ENCODE data around the gene KIAA0513.

The KIAA0513 gene

DNA sequence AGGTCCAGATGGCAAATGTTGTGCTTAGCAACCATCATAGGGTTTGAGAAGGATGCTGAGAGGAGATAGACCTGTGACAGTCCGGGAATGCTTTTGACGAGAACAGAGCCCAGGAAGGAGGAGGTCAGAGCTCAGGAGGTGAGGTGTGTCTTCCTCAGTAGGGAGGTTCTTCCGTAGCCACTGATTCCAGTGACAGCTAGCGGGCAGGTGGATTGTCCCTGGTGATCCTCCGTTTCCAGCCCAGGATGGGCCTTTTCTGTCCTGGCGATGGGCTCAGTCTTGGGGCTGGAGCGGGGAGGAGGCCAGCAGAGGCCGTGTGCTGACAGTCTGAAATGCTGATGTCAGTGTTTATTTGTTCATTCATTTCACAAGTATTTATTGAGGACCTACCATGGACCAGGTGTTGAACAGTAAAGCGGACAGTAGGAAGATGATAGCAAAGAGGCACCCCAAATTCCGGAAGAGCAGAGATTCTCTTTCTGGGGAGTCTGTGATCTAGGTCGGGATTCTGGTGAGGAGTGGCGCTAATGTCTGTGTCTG, 38.8 kb downstream of the KIAA0513 start:
- no peak for DNase-seq (ENCODE audit: low read depth in 2 of 3, low spot score in 1 of 3)

GRCh38 chr16:85067024-85067423, 39.4 kb downstream of the KIAA0513 start:
- DNase-seq (ENCODE audit: low read depth in 2 of 3, low spot score in 1 of 3): no peak

DNA sequence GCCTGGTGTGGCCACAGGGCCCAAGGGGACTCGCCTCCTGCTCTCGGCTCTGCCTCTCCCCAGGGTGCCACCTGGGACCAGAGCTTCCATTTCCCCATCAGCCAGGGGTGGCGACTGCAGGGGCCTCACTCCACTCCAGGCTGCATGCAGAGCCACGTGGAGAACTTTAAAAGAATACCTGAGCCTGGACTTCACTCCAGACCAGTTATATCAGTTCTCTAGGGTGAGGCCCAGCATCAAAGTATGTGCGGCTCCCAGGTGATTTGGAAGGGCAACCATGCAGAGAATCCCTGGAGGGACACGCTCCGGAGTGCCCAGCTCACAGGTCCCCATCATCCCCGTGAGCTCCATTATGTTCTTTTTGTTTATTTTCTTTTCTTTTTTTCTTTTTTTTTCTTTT, 39.8 kb downstream of the KIAA0513 start:
- no peak for DNase-seq (ENCODE audit: low read depth in 2 of 3, low spot score in 1 of 3)

GRCh38 chr16:85068746-85069145, 41.2 kb downstream of the KIAA0513 start:
- no peak for DNase-seq (ENCODE audit: low read depth in 2 of 3, low spot score in 1 of 3)

GRCh38 chr16:85069171-85069570, 41.6 kb downstream of the KIAA0513 start:
- DNase-seq (ENCODE audit: low read depth in 2 of 3, low spot score in 1 of 3): no peak

- DNase-seq (ENCODE audit: low read depth in 2 of 3, low spot score in 1 of 3): no peak
These were observed 44.7 kb downstream of the KIAA0513 start for GRCh38 chr16:85072076-85072860.

DNA sequence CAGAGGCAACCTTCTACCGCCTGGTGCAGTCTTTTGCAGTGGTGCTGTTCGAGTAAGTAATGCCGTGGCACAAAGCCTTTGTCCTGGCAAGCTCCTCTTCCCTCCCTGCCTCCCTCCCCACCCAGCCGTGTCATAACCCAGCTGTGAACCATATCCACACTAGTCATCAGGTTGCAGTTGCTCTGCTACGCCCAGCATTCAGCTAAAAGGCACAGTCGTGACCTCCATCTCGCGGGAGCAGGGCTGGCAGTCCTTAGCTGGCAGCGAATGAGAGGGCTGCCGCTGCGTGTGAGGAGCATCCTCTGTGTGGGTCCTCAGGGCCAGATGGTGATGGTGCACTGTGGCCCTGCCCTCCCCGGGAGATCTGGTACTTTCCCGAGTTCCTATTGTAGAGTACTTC, 45.4 kb downstream of the KIAA0513 start:
- DNase-seq (ENCODE audit: low read depth in 2 of 3, low spot score in 1 of 3): no peak

GRCh38 chr16:85074225-85074914, 46.8 kb downstream of the KIAA0513 start:
- no peak for DNase-seq (ENCODE audit: low read depth in 2 of 3, low spot score in 1 of 3)

DNA sequence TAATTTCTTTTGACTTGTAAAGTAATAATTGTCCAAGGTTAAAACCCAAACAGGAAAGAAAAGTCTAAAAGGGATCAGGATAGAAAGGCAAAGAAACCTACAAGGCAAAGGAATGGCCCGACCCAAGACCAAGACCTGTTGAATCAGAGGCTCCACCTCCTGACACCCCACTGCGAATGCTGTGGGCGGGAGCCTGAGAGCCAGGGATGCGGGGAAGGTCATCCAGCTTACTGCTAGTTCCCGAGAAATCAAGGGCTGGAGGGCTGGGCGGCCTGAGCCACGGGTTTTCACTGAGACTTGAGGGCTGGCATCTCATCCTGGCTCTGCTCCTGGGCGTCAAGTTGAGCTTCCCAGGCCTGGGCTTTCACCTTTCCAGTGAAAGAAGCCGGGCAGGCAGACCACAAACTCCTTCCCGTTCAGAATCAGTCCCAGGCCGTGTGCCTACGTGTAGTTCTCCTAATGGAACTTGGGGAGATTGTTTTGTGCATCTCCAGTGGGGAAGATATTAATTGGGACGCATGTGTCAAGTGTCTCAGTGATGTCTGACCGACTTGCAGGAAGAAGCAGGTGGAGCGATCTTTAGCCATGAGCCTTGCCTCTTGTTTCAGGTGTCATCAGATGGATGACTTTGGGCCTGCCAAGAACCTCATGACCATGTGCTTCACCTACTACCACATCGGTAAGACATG, 47.8 kb downstream of the KIAA0513 start:
- no peak for DNase-seq (ENCODE audit: low read depth in 2 of 3, low spot score in 1 of 3)

DNA sequence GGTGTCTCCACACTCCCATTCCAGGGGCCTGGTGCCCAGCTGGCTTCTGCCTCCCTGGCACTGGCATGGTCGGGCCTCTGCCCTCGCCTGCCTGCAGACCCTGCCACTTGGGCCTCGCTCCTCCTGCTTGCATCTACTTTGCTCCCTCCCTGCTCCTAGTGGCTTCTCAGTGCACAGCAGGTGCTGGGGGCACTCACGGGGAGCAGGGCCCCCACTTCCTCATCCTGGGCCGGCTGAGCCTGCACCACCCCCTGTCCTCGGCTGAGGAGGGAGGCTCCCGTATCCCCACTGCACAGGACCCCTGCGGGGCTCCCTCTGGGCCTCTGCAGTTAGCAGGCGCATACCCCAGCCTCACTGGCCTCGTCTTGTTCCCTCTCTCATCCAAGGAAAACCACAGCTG, 49.4 kb downstream of the KIAA0513 start:
- no peak for DNase-seq (ENCODE audit: low read depth in 2 of 3, low spot score in 1 of 3)

DNA sequence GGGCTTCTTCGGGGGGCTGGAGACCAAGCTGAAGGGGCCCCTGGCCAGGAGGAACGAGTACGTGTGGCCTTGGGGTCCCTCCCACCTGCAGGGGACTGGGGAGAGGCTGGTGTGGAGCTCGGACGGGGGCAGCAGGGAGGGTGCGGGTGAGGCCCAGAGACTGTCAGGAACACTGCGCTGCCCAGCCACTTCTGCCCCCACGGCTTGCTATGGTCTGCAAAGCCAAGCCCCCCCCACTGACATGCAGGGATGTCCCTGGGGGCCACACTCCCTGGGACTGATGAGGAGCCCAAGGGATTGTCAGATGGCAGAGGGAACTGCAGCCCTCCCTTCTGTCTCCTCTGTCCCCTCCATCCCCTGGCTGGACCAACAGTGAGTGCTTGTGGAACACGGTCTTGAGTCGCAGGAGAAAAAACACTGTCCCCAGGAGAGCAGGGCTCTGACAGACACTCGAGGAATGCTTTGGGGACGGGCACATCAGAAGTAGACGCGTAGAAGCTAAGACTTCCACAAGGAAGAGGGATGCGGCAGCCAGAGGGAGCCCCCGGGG, 50.1 kb downstream of the KIAA0513 start:
- DNase-seq (ENCODE audit: low read depth in 2 of 3, low spot score in 1 of 3): no peak

GRCh38 chr16:85078226-85078625, 50.6 kb downstream of the KIAA0513 start:
- DNase-seq (ENCODE audit: low read depth in 2 of 3, low spot score in 1 of 3): no peak

GRCh38 chr16:85078952-85079351, 51.4 kb downstream of the KIAA0513 start:
- DNase-seq (ENCODE audit: low read depth in 2 of 3, low spot score in 1 of 3): no peak

- no peak for DNase-seq (ENCODE audit: low read depth in 2 of 3, low spot score in 1 of 3)
These were observed 52.4 kb downstream of the KIAA0513 start for GRCh38 chr16:85079785-85080570.

GRCh38 chr16:85081038-85081437, 53.4 kb downstream of the KIAA0513 start:
- no peak for DNase-seq (ENCODE audit: low read depth in 2 of 3, low spot score in 1 of 3)

GRCh38 chr16:85081765-85082164, 54.2 kb downstream of the KIAA0513 start:
- no peak for DNase-seq (ENCODE audit: low read depth in 2 of 3, low spot score in 1 of 3)

GRCh38 chr16:85082173-85083050, 54.8 kb downstream of the KIAA0513 start:
- no peak for DNase-seq (ENCODE audit: low read depth in 2 of 3, low spot score in 1 of 3)

DNA sequence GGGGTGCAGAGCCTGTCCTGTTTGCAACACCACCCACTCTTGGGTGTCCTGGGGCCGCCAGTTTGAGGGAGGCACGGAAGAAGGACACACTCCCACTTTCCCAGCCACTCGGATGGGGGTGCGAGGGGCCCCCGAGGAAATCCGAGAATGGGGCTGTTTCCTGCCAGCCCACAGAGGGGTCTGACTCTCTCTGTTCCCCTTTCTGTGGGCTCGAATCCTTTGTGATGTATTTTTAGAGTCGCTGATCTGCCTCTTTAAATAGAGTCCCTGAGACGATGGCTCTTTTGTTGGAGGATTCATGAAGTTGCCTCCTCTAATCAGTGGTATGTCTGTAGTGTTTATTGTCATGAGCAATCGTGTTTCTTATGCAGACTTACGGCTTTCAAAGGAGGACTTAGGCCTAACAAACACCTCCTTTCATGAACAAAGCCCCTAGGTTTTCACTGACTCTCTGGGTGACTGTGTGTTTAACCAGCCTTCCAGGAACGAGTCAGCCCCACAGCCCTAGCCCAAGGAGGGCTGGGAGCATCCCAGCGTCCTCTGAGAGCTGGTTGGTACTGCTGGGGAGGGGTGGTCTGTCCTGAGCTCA, 55.5 kb downstream of the KIAA0513 start:
- DNase-seq (ENCODE audit: low read depth in 2 of 3, low spot score in 1 of 3): no peak

DNA sequence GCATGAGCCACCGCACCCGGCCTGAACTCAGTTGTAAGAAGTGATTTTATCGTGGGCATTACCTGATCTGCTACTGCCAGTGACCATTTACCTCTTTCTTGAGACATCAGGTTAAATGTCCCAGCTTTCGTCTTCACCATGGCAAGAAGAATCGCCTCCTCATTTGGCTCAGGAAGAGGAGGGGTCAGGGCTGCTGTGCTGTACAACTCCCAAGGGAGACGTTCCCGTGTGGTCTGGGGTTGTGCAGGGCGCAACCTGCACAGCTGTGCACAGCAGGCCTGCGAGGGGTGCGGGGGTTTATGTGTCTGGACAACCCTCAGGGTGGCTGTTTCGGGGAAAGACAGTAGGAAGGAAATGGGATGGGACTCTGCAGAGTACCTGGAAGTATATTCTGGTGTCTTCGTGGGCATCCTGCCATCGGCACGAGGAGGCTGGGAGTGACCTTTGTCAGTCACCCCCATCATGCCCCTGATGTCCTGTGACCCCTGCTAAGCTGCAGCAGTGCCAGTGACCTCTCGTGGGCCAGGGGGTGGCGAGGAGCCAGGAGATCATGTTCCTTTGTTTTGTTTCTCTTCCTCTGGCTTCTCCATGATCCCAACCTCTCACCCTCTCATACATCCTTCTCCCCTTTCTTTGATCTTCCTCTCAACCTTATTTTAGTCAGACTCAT, 57.4 kb downstream of the KIAA0513 start:
- no peak for DNase-seq (ENCODE audit: low read depth in 2 of 3, low spot score in 1 of 3)
